Mesenchymal stem cell (in vitro differentiated cells and primary cell): Measurements from ENCODE around the gene CTRL.
A peak's percentile ranks its signal among the peaks of the same experiment; 100 is the strongest.

ENCODE experiments used
- DNase-seq: peaks from one replicate; pipeline ENCODE4 v3.0.0-alpha.2; 2013
- H2AFZ ChIP-seq: one replicate; pipeline ENCODE4 v1.6.1; 2013; ENCODE audit warnings: low read depth, mild to moderate bottlenecking, control low read depth, inconsistent platforms, low read length, moderate library complexity
- H2AK5ac ChIP-seq: 2 replicates; pipeline ENCODE4 v1.6.1; 2013; ENCODE audit warnings: low read length, moderate library complexity, mild to moderate bottlenecking, inconsistent platforms; ENCODE audit not compliant: severe bottlenecking
- H2BK120ac ChIP-seq: one replicate; pipeline ENCODE4 v1.6.1; 2013; ENCODE audit warnings: low read depth, mild to moderate bottlenecking, inconsistent platforms, low read length, moderate library complexity
- H2BK12ac ChIP-seq, 2 experiments: one replicate each; pipeline ENCODE4 v1.6.1; 2013; ENCODE audit warnings: inconsistent platforms in 2 of 2, low read length in 2 of 2, mild to moderate bottlenecking in 2 of 2, moderate library complexity in 2 of 2, control low read depth in 1 of 2
- H2BK15ac ChIP-seq: one replicate; pipeline ENCODE4 v1.6.1; 2013; ENCODE audit warnings: mild to moderate bottlenecking, low read depth, inconsistent platforms; ENCODE audit not compliant: poor library complexity, severe bottlenecking
- H2BK5ac ChIP-seq: 2 replicates; pipeline ENCODE4 v1.6.1; 2013; ENCODE audit warnings: low read depth, mild to moderate bottlenecking, low read length, control low read depth, inconsistent platforms; ENCODE audit not compliant: poor library complexity, severe bottlenecking
- H3K14ac ChIP-seq, 2 experiments: one replicate each; pipeline ENCODE4 v1.6.1; 2013; ENCODE audit warnings: inconsistent platforms in 2 of 2, low read length in 2 of 2, control low read depth in 1 of 2, mild to moderate bottlenecking in 1 of 2, moderate library complexity in 1 of 2
- H3K18ac ChIP-seq, 2 experiments: one replicate each; pipeline ENCODE4 v1.6.1; 2013; ENCODE audit warnings: inconsistent platforms in 2 of 2, low read length in 2 of 2, control low read depth in 1 of 2, low read depth in 1 of 2, mild to moderate bottlenecking in 1 of 2
- H3K23ac ChIP-seq, 2 experiments: one replicate each; pipeline ENCODE4 v1.6.1; 2013; ENCODE audit warnings: inconsistent platforms in 2 of 2, low read length in 2 of 2, mild to moderate bottlenecking in 2 of 2, moderate library complexity in 2 of 2, control low read depth in 1 of 2
- H3K27ac ChIP-seq: 2 replicates; pipeline ENCODE4 v1.5.1; 2013; ENCODE audit warnings: mild to moderate bottlenecking, moderate library complexity, low read length, control low read depth, inconsistent platforms; ENCODE audit not compliant: poor library complexity, severe bottlenecking
- H3K27me3 ChIP-seq, 2 experiments: 2 replicates each; pipeline versions ENCODE4 v1.6.1 to v1.7.0; 2013; ENCODE audit warnings: low read length in 2 of 2, mild to moderate bottlenecking in 2 of 2, moderate library complexity in 2 of 2, control low read depth in 1 of 2, inconsistent platforms in 1 of 2; ENCODE audit not compliant: control insufficient read depth in 1 of 2, insufficient read depth in 1 of 2
- H3K36me3 ChIP-seq, 2 experiments: 2 replicates each; pipeline versions ENCODE4 v1.6.1 to v1.7.0; 2013; ENCODE audit warnings: low read length in 2 of 2, control low read depth in 1 of 2, inconsistent platforms in 1 of 2, low read depth in 1 of 2, mild to moderate bottlenecking in 1 of 2; ENCODE audit not compliant: insufficient read depth in 2 of 2, control insufficient read depth in 1 of 2
- H3K4ac ChIP-seq, 2 experiments: one replicate each; pipeline ENCODE4 v1.6.1; 2013; ENCODE audit warnings: inconsistent platforms in 2 of 2, low read length in 2 of 2, mild to moderate bottlenecking in 2 of 2, moderate library complexity in 2 of 2, control low read depth in 1 of 2, low read depth in 1 of 2
- H3K4me1 ChIP-seq: 2 replicates; pipeline ENCODE4 v1.6.1; 2013; ENCODE audit warnings: low read depth, low read length, control low read depth; ENCODE audit not compliant: control insufficient read depth, insufficient read depth
- H3K4me2 ChIP-seq: 2 replicates; pipeline ENCODE4 v1.6.1; 2013; ENCODE audit warnings: low read length, mild to moderate bottlenecking, inconsistent platforms; ENCODE audit not compliant: poor library complexity, severe bottlenecking
- H3K4me3 ChIP-seq, 2 experiments: 2 replicates each; pipeline versions ENCODE4 v1.5.1 to v1.7.0; 2013; ENCODE audit warnings: low read length in 2 of 2, mild to moderate bottlenecking in 2 of 2, control low read depth in 1 of 2, low read depth in 1 of 2; ENCODE audit not compliant: insufficient read depth in 1 of 2
- H3K79me1 ChIP-seq: replicated peaks from 2 replicates; pipeline ENCODE4 v1.6.1; 2013; ENCODE audit warnings: mild to moderate bottlenecking, control low read depth, low read length, inconsistent platforms; ENCODE audit not compliant: poor library complexity, severe bottlenecking
- H3K9ac ChIP-seq: 2 replicates; pipeline ENCODE4 v1.7.0; 2013; ENCODE audit warnings: mild to moderate bottlenecking, low read length, moderate library complexity
- H3K9me3 ChIP-seq: 2 replicates; pipeline ENCODE4 v1.7.0; 2013; ENCODE audit warnings: mild to moderate bottlenecking, low read length; ENCODE audit not compliant: control insufficient read depth
- H4K8ac ChIP-seq: one replicate; pipeline ENCODE4 v1.6.1; 2013; ENCODE audit warnings: inconsistent platforms, mild to moderate bottlenecking, low read length, moderate library complexity
- H4K91ac ChIP-seq: one replicate; pipeline ENCODE4 v1.6.1; 2013; ENCODE audit warnings: mild to moderate bottlenecking, low read length, inconsistent platforms
- WGBS: methylation state at CpG from one replicate; pipeline ENCODE4 v1.1.7; 2013; ENCODE audit warnings: mixed read lengths; 5-methylcytosine and 5-hydroxymethylcytosine counted together

Gene CTRL

GRCh38 chr16:67897231-67897630 lies 34.4 kb downstream of the CTRL start:
- no peak overlapping the region for H3K23ac ChIP-seq

GRCh38 chr16:67893743-67894399 lies 37.8 kb downstream of the CTRL start:
- Histone ChIP-seq H2BK5ac (no peak overlapping the region), H2AK5ac (peak overlapping the region; percentile 65), H3K27me3 (no peaks in the 10 kb centered on the region), H3K79me1 (peaks cover 13% of the 10 kb centered on the region), H3K14ac (peak overlapping the region in 1 of 2 experiments; percentile 80), H3K9ac (peak overlapping the region; percentile 100), H3K18ac (peak overlapping the region; percentile 4 to 97), H2BK120ac (no peak overlapping the region), H3K4me3 (peak overlapping the region; percentile 99 to 100), H3K27ac (peak overlapping the region; percentile 63), H3K4me1 (peaks cover 8% of the 10 kb centered on the region), H3K4me2 (peak overlapping the region; percentile 78), H2BK15ac (no peak overlapping the region), H3K4ac (peak overlapping the region; percentile 15 to 83), H4K91ac (peak overlapping the region; percentile 2), H4K8ac (peak overlapping the region; percentile 99), H3K36me3 (peaks cover 0 to 6% of the 10 kb centered on the region in 2 experiments), H2BK12ac (no peak overlapping the region), H2AFZ (peak overlapping the region; percentile 94), H3K9me3 (no peaks in the 10 kb centered on the region), H3K23ac (no peak overlapping the region)
- 47% methylated on average over 14 of the region's 14 CpGs for WGBS
- no peak for DNase-seq

More at GRCh38 chr16:67897231-67897630, 34.4 kb downstream of the CTRL start:
- WGBS, result 98% methylated on average over 3 of the region's 3 CpGs
- Histone ChIP-seq H3K36me3 (peaks cover 0 to 9% of the 10 kb centered on the region in 2 experiments), H3K9me3 (no peaks in the 10 kb centered on the region), H4K8ac (no peak overlapping the region), H2BK5ac (no peak overlapping the region), H2BK12ac (no peak overlapping the region), H2AK5ac (no peak overlapping the region), H3K14ac (no peak overlapping the region), H2BK15ac (no peak overlapping the region), H4K91ac (no peak overlapping the region), H2AFZ (no peak overlapping the region), H3K27ac (no peak overlapping the region), H3K9ac (peak overlapping the region; percentile 53), H3K4me2 (no peak overlapping the region), H3K18ac (no peak overlapping the region), H3K4me1 (peaks cover 8% of the 10 kb centered on the region), H3K27me3 (no peaks in the 10 kb centered on the region), H3K79me1 (peaks cover 28% of the 10 kb centered on the region), H2BK120ac (no peak overlapping the region), H3K4ac (no peak overlapping the region), H3K4me3 (no peak overlapping the region)
- DNase-seq, result peak; percentile 55

GRCh38 chr16:67892899-67893742 lies 38.5 kb downstream of the CTRL start, which contains the start of gene PSKH1:
Gene PSKH1 (plus strand): TSS chr16:67893254. CDS start chr16:67908750, 15,496 bp downstream.
- peak within 1 kb of the TSS; percentile 76 for H2BK5ac ChIP-seq
- H2BK15ac ChIP-seq, result peak within 1 kb of the TSS; percentile 67
- H3K79me1 ChIP-seq, result peaks cover 11% of the 10 kb centered on the region
- no peaks in the 10 kb centered on the region for H3K9me3 ChIP-seq
- peak; percentile 95 for DNase-seq
- peak within 1 kb of the TSS in 1 of 2 experiments; percentile 99 for H3K14ac ChIP-seq
- peak within 1 kb of the TSS; percentile 79 for H2BK120ac ChIP-seq
- peaks cover 8% of the 10 kb centered on the region for H3K4me1 ChIP-seq
- peak within 1 kb of the TSS; percentile 83 to 91 for H3K4ac ChIP-seq
- no peaks in the 10 kb centered on the region for H3K27me3 ChIP-seq
- under 1% methylated on average over 83 of the region's 90 CpGs for WGBS
- peak within 1 kb of the TSS; percentile 99 for H4K8ac ChIP-seq
- peak within 1 kb of the TSS; percentile 92 to 97 for H3K18ac ChIP-seq
- H3K36me3 ChIP-seq, result peaks cover 0 to 11% of the 10 kb centered on the region in 2 experiments
- peak within 1 kb of the TSS; percentile 65 for H2AK5ac ChIP-seq
- peak within 1 kb of the TSS in 1 of 2 experiments; percentile 71 for H2BK12ac ChIP-seq
- peak within 1 kb of the TSS; percentile 90 to 93 for H3K23ac ChIP-seq
- peak within 1 kb of the TSS; percentile 94 for H2AFZ ChIP-seq
- peak within 1 kb of the TSS; percentile 100 for H3K9ac ChIP-seq
- H3K4me2 ChIP-seq, result peak within 1 kb of the TSS; percentile 78
- H3K27ac ChIP-seq, result peak within 1 kb of the TSS; percentile 63
- peak within 1 kb of the TSS; percentile 94 for H4K91ac ChIP-seq
- peak within 1 kb of the TSS; percentile 99 to 100 for H3K4me3 ChIP-seq

GRCh38 chr16:67892375-67892774 lies 39.3 kb downstream of the CTRL start:
- no peak for DNase-seq
- Histone ChIP-seq H2AK5ac (no peak overlapping the region), H3K4ac (no peak overlapping the region), H3K23ac (no peak overlapping the region), H3K79me1 (peaks cover 7% of the 10 kb centered on the region), H3K9me3 (no peaks in the 10 kb centered on the region), H3K14ac (no peak overlapping the region), H3K4me2 (peak overlapping the region; percentile 72), H4K8ac (no peak overlapping the region), H3K9ac (peak overlapping the region; percentile 87), H2BK5ac (no peak overlapping the region), H2BK12ac (no peak overlapping the region), H3K27ac (no peak overlapping the region), H3K18ac (no peak overlapping the region), H4K91ac (no peak overlapping the region), H3K4me3 (peak overlapping the region in 1 of 2 experiments; percentile 81), H2AFZ (no peak overlapping the region), H3K4me1 (peaks cover 8% of the 10 kb centered on the region), H3K27me3 (no peaks in the 10 kb centered on the region), H2BK120ac (no peak overlapping the region), H3K36me3 (peaks cover 0 to 7% of the 10 kb centered on the region in 2 experiments), H2BK15ac (no peak overlapping the region)
- WGBS, result 82% methylated on average over 2 of the region's 5 CpGs
